Progenitor cell of endocrine pancreas (in vitro differentiated cells): ENCODE data around the gene TCERG1L. TPM values are rescaled to one million over a fixed set of nuclear protein-coding genes. Genes with fewer than 3 reads are reported as not detected.

Experiments used
- DNase-seq: peaks from one replicate; pipeline ENCODE4 v3.0.0; 2021; ENCODE audit warnings: low spot score; ENCODE audit not compliant: unreplicated experiment
- H3K27ac Mint-ChIP-seq: 2 replicates; pipeline ENCODE4 v1.8.0; 2021; ENCODE audit warnings: mild to moderate bottlenecking, moderate library complexity, mixed read lengths
- H3K27me3 Mint-ChIP-seq: 2 replicates; pipeline ENCODE4 v1.8.0; 2021; ENCODE audit warnings: mixed read lengths
- H3K36me3 Mint-ChIP-seq: 2 replicates; pipeline ENCODE4 v1.8.0; 2022; ENCODE audit warnings: mixed read lengths; ENCODE audit not compliant: insufficient read depth
- H3K4me1 Mint-ChIP-seq: 2 replicates; pipeline ENCODE4 v1.8.0; 2021; ENCODE audit warnings: low read depth, mixed read lengths
- H3K4me3 Mint-ChIP-seq: 2 replicates; pipeline ENCODE4 v1.8.0; 2021; ENCODE audit warnings: low read depth, mild to moderate bottlenecking, moderate library complexity, mixed read lengths
- H3K9me3 Mint-ChIP-seq: 2 replicates; pipeline ENCODE4 v1.8.0; 2021; ENCODE audit warnings: low read depth, mixed read lengths
- CTCF ChIP-seq: fragments of 200-600 bp; sonication (generic); IDR thresholded peaks from one replicate; pipeline ENCODE4 v1.5.0; 2021; ENCODE audit warnings: antibody characterized with exemption, mild to moderate bottlenecking; ENCODE audit not compliant: unreplicated experiment
- total RNA-seq: library from RNA; stranded (reverse); gene quantifications from 2 replicates; pipeline ENCODE4 v1.2.1, GENCODE V29; 2021

Gene TCERG1L
- total RNA-seq, 1 donor from 2014 or later = 0.53 TPM

GRCh38 chr10:131207176-131207575 is 104.3 kb downstream of the TCERG1L start:
- peak; percentile 3 for DNase-seq

DNA sequence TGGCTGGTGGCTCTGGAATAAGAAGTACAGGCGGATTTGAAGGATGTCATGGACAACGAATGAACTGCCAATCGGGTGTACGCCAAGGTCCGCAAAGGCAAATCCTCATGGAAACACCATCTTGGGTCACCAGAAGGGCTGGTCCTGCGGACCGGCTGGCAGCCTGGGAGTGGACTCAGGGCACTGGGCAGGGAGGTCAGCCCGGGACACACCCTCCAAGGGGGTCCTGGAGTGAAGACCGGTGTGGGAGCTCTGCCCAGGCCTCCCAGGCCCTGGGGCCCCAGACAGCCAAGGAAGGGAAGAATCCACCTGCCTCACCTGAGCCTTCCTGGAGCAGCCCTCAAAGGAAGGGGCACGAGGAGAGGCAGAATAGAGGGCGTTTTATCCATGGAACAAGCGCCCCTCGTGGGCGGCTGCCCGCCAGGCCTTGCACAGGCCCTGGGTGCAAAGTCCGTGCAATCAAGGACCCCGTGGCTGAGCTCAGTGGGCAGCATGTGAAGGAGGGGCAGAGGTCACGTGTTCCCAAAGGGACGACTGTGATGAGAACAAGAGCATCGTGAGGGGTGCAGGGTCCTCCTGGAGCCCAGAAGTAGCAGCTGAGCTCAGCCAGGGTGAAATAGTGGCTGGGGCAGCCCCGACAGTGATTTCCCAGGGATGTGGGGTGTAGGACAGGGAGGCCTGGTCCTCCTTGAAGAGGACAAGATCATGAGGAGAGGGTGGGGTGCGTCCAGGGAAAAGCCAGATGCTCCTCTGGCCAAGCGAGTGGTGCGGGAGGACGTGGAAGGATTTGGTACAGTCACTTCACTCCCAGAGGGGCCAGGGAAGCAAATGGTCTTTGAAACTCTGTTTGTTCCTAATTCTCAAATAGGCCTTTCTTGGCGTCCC is 105.2 kb downstream of the TCERG1L start:
- no peaks in the 10 kb centered on the region for H3K27me3 Mint-ChIP-seq
- no peaks in the 10 kb centered on the region for H3K4me1 Mint-ChIP-seq
- H3K4me3 Mint-ChIP-seq = no peak overlapping the region
- peak; percentile 4 for DNase-seq
- no peak overlapping the region for H3K27ac Mint-ChIP-seq
- H3K36me3 Mint-ChIP-seq = no peaks in the 10 kb centered on the region
- no peak for TF ChIP-seq CTCF
- H3K9me3 Mint-ChIP-seq = no peaks in the 10 kb centered on the region

More at GRCh38 chr10:131207176-131207575, 104.3 kb downstream of the TCERG1L start:
- Mint-ChIP-seq H3K36me3 (no peaks in the 10 kb centered on the region), H3K27ac (no peak overlapping the region), H3K4me3 (no peak overlapping the region), H3K27me3 (peaks cover 3% of the 10 kb centered on the region), H3K9me3 (no peaks in the 10 kb centered on the region), H3K4me1 (no peaks in the 10 kb centered on the region)
- TF ChIP-seq CTCF = no peak

- H3K27ac Mint-ChIP-seq = no peak overlapping the region
- H3K27me3 Mint-ChIP-seq = no peaks in the 10 kb centered on the region
- no peaks in the 10 kb centered on the region for H3K36me3 Mint-ChIP-seq
- DNase-seq = peak; percentile 3
- no peak overlapping the region for H3K4me3 Mint-ChIP-seq
- TF ChIP-seq CTCF = no peak
- no peaks in the 10 kb centered on the region for H3K9me3 Mint-ChIP-seq
- H3K4me1 Mint-ChIP-seq = no peaks in the 10 kb centered on the region
Measured at GRCh38 chr10:131205556-131205955, 106.0 kb downstream of the TCERG1L start.

DNA sequence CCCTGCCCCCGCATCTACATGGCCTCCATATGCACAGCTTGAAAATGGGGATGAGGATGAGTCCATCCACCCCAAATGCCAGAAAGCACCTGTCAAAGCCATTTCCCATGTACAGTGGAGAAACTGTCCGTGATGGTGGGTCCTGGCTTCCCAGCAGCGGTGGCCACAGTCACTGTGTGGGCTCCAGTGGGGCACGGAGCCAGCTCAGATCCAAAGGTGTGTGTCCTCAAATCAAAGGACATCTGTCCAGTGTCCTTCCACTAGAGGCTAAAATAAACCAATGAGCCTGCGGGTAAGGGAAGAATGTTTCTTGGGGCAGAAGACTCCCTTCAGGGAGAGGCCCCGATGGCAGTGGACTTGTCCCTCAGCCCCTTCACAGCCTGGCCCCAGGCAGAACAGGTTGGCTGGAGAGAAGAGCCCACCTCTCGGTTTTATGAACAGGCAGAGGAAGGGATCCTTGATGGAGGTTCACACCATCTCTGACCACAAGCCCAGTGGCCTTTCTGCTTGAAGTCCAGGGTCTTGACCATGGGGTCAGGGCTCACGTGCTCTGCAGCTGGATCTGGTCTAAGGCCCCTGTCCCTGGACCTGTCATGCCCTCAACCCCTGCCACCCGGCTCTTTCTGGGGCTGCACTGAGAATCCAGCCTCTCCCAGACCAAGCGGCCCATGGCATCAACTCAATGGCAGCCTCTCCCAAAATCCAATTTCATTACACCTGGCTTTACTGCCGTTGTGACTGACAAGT is 106.9 kb downstream of the TCERG1L start:
- H3K27ac Mint-ChIP-seq = no peak overlapping the region

More for the DNA sequence above, 106.9 kb downstream of the TCERG1L start:
- peaks cover 4% of the 10 kb centered on the region for H3K27me3 Mint-ChIP-seq
- no peak for TF ChIP-seq CTCF
- no peaks in the 10 kb centered on the region for H3K9me3 Mint-ChIP-seq
- no peaks in the 10 kb centered on the region for H3K4me1 Mint-ChIP-seq
- no peak overlapping the region for H3K4me3 Mint-ChIP-seq
- DNase-seq = no peak
- H3K36me3 Mint-ChIP-seq = no peaks in the 10 kb centered on the region
